Measurements from ENCODE around the gene UPK1B.

The UPK1B gene

DNA sequence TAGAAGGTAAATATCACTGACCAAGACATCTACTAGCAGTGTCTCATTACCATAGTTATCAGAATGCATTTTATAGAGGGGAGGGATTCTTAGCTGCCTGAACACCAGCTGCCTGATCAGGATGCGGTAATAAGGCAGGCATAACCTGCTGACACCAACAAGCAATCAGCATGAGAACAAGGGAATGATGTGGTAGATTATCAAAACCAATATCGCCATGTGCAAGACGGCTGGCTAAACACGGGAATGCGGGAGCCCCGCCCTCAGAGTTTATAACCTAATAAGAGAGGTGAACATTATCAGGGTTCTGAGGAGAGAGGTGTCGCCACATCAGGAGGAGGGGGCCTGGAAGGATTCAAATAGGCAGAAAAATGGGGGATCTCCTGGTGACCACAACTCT lies 46.8 kb downstream of the UPK1B start:
- TF ChIP-seq, protein P1, sequence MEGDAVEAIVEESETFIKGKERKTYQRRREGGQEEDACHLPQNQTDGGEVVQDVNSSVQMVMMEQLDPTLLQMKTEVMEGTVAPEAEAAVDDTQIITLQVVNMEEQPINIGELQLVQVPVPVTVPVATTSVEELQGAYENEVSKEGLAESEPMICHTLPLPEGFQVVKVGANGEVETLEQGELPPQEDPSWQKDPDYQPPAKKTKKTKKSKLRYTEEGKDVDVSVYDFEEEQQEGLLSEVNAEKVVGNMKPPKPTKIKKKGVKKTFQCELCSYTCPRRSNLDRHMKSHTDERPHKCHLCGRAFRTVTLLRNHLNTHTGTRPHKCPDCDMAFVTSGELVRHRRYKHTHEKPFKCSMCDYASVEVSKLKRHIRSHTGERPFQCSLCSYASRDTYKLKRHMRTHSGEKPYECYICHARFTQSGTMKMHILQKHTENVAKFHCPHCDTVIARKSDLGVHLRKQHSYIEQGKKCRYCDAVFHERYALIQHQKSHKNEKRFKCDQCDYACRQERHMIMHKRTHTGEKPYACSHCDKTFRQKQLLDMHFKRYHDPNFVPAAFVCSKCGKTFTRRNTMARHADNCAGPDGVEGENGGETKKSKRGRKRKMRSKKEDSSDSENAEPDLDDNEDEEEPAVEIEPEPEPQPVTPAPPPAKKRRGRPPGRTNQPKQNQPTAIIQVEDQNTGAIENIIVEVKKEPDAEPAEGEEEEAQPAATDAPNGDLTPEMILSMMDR (IDR thresholded peaks at IDR 0.05; ENCODE audit: control extremely low read depth, extremely low read depth, low read depth, missing control alignments) = no peak
- CTCF ChIA-PET = interaction anchor here (1.0 to 10.8 kb wide), 3 partner anchors 8 to 336 kb away, joined by 6 to 74 read pairs (median 6); partner anchors contain the start of gene B4GALT4
- POLR2A ChIA-PET = no interaction called here
- DNase-seq (ENCODE audit: extremely low spot score) = no peak

DNA sequence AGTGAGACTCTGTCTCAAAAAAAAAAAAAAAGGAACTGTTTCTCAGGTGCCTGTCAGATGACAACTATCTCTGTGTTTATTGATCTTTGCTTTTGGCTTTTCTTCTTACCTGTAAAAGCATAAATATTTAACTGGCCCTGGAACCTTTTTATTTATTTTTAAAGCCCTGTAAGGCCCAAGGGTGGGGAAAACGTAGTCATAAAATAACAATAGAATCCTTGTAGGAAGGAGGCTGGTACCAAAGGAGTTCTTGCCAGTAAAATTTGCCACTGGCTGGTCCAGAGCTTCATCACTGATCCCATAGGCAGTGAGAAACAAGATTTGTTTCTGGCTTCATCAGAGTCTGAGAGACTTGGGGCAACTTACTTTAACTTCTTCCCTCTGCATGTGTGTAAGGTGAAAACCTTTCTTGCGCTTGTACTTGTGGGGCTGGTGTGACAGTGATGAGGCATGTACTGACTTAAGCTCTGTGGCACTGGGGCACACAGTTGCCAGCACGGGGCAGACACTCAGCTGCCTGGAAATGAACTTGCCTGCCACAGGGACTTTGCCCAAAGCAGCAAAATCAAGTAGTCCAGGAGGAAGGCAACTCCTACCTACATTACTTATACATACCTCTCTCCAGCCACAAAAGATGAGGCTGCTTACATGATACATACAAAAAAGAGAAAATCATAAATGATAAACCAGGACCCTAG lies 47.7 kb downstream of the UPK1B start:
- TF ChIP-seq, protein P1 (IDR thresholded peaks at IDR 0.05; ENCODE audit: control extremely low read depth, extremely low read depth, low read depth, missing control alignments) = no peak
- POLR2A ChIA-PET = no interaction called here
- no peak for DNase-seq (ENCODE audit: extremely low spot score)
- CTCF ChIA-PET = interaction anchor here (10.8 kb wide), 1 partner anchor 19 kb away, joined by 74 read pairs; the partner anchor contains the start of gene B4GALT4

DNA sequence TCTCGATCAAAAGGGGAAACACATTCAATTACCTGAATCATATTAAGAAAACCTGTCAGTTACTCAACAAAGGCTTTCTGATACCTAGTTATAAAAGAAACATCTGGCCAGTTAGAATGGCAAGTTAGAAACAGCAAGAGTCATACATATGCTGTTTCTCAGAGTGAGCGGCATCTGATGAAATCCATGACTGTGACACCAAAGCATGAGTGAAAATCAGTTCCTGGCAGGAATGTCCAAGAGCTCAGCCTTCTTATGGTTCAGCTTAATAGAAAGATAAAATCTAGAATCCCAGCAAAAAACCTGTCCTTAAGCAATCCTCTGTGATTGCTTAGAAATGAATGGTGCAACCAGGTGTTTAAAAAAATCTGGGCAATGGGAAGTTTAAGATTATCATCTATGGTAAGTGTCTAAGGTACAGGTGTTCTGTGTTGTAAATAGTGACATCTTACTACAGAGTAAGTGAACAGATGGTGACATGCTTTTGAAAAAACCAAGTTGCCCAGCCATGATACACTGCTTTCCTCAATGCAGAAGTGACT lies 48.5 kb downstream of the UPK1B start:
- TF ChIP-seq, protein P1 (IDR thresholded peaks at IDR 0.05; ENCODE audit: control extremely low read depth, extremely low read depth, low read depth, missing control alignments) = no peak
- ChIA-PET CTCF (interaction anchor here (1.2 to 10.8 kb wide), 2 partner anchors 8 to 19 kb away, joined by 3 to 74 read pairs; partner anchors contain the start of gene B4GALT4), POLR2A (no interaction called here)
- DNase-seq (ENCODE audit: extremely low spot score) = no peak

DNA sequence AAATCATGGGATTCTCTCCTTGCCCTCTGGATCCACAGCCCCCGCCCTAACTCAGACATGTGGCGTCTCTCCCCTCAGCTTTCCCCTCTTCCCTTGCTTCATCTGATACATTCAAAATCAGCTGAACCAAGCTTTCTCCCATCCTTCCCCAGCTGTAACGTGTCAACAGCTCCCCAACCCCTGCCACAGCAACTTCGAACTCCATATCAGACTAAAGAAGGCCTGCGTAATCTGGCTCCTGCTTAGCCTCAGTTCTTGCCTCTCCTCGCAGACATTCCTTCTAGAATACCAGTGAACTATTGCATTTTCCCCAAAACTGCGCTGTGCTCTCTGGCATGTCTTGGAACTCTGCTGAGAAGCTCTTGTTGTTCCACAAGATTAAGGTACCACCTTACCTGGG lies 49.0 kb downstream of the UPK1B start:
- ChIA-PET CTCF (interaction anchor here (1.2 to 10.8 kb wide), 2 partner anchors 8 to 18 kb away, joined by 3 to 74 read pairs; partner anchors contain the start of gene B4GALT4), POLR2A (no interaction called here)
- TF ChIP-seq, protein P1 (IDR thresholded peaks at IDR 0.05; ENCODE audit: control extremely low read depth, extremely low read depth, low read depth, missing control alignments) = no peak
- DNase-seq (ENCODE audit: extremely low spot score) = no peak

DNA sequence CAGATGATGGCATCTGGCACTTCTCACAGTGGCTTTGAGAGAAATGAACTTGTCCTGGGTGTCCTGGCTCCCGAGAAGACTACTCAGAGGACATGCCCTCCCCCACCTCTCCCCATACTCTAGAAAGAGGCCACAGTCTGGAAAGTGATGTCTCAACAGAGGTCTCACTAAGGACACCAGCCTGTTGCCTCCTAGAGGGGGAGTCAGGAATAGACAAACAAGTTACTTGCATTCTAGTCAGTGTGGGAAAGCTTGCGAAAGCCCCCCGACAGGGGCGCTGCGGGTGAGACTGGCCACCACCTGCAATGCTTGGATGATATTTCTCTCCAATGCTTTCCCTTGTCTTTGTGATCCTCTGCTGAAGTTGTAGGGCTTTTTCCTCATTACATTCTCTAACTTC lies 50.1 kb downstream of the UPK1B start:
- TF ChIP-seq, protein P1 (IDR thresholded peaks at IDR 0.05; ENCODE audit: control extremely low read depth, extremely low read depth, low read depth, missing control alignments) = no peak
- no peak for DNase-seq (ENCODE audit: extremely low spot score)
- ChIA-PET POLR2A (no interaction called here), CTCF (interaction anchor here (10.8 kb wide), 1 partner anchor 17 kb away, joined by 74 read pairs; the partner anchor contains the start of gene B4GALT4)

DNA sequence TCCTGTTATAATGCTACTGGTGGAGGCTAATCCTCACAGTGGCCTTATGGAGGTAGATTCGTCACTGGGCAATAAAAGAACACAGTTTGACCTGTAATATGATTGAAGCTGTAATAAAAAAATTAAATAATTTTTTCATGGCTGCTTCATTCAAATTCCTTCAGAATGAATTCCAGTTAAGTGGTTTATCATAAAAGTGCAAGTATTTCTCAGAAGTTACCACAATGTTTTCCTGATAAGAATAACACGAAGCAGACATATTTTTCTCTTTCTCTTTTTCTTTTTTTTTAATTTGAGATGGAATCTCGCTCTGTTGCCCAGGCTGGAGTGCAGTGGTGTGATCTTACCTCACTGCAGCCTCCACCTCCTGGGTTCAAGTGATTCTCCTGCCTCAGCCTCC lies 51.7 kb downstream of the UPK1B start:
- CTCF ChIA-PET = interaction anchor here (0.8 to 10.8 kb wide), 6 partner anchors 8 to 19 kb away, joined by 3 to 74 read pairs (median 3); partner anchors contain the start of gene B4GALT4
- POLR2A ChIA-PET = no interaction called here
- TF ChIP-seq, protein P1 (IDR thresholded peaks at IDR 0.05; ENCODE audit: control extremely low read depth, extremely low read depth, low read depth, missing control alignments) = no peak
- no peak for DNase-seq (ENCODE audit: extremely low spot score)
